ENCODE data around the gene PHACTR3.
A peak's percentile ranks its signal among the peaks of the same experiment; 100 is the strongest.
"Not testable (repeated sequence)": the region's sequence is repeated elsewhere in the genome, so short reads cannot be mapped to it uniquely, and the experiment has no call there.

Gene PHACTR3

DNA sequence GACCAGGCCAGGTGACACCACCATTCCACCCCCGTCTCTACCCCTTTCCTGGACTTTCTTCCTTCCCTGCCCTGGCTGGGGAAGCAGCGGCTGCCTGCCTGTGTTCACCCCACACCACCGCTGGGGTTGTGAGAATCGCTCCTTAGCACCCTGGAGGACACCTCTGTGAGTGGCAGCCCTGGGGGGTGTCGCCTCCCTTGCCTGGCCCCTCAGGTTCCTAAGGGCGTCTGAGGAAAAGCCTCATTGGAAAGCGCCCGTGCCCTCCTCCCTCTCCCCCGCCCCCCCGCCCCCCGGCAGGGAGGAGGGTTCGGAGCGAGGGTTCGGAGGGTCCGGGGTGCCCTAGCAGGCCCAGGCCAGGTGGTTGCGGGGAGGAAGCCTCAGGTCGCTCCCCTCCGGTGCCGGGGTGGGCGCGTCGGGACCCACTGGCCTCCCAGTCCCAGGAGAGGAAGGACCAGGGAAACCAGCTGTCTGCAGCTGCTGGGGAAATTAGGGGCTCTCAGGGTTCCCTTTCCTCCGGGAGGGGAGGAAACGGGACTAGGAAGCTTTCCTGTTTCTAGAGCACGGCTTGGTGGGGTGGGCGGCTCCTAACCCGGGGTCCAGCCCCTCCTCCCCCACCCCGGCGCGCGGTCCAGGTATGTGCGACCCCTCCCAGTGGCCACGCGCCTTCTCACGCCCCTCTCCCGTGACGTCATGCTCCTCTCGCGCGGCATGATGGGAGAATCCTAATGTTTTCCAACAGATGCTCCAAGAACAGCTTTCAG is at the start of gene PHACTR3:
Gene PHACTR3 (plus strand): TSS at position 760 of the 761 bp plus-strand sequence. CDS start 475 bp downstream, outside the sequence.
- DNase-seq (ENCODE audit: low read depth), result no peak
- TF ChIP-seq, protein P1, sequence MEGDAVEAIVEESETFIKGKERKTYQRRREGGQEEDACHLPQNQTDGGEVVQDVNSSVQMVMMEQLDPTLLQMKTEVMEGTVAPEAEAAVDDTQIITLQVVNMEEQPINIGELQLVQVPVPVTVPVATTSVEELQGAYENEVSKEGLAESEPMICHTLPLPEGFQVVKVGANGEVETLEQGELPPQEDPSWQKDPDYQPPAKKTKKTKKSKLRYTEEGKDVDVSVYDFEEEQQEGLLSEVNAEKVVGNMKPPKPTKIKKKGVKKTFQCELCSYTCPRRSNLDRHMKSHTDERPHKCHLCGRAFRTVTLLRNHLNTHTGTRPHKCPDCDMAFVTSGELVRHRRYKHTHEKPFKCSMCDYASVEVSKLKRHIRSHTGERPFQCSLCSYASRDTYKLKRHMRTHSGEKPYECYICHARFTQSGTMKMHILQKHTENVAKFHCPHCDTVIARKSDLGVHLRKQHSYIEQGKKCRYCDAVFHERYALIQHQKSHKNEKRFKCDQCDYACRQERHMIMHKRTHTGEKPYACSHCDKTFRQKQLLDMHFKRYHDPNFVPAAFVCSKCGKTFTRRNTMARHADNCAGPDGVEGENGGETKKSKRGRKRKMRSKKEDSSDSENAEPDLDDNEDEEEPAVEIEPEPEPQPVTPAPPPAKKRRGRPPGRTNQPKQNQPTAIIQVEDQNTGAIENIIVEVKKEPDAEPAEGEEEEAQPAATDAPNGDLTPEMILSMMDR (conservative IDR thresholded peaks at IDR 0.05; ENCODE audit: low read depth, low read length), result no peak
- H3K4me3 ChIP-seq (ENCODE audit: low read depth, low read length), result no peak within 1 kb of the TSS

DNA sequence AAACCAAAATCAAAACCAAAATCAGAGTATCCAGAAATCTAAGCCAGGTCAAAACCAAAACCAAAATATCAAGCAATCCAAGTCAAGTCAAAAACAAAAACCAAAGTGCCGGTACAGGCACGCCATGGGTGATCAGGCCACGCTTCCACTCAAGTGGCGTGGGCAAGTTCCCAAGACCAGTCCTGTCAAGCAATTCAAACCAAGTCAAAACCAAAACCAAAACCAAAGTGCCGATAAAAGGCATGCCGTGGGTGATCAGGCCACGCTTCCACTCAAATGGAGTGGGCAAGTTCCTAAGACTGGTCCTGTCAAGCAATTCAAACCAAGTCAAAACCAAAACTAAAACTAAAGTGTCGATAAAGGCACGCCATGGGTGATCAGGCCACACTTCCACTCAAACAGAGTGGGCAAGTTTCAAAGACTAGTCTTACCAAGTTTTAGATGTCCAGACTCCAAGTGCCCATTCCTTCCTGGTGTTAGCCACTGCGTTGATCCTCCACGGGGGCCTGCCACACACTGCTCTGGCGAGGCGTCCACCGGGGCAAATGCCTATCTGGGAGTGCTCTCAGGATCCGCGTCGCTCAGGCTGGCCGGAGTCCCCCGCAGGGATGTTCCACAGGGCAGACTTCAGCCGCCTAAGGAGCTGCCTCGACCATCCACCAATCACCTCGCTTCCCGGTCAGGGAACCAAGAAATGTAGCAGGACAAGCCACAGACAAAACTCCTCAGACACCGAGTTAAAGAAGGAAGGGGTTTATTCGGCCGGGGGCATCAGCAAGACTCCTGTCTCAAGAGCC is 46.4 kb upstream of the PHACTR3 start:
- DNase-seq (ENCODE audit: low read depth); H3K4me3 ChIP-seq (ENCODE audit: low read depth, low read length): not testable (repeated sequence)

DNA sequence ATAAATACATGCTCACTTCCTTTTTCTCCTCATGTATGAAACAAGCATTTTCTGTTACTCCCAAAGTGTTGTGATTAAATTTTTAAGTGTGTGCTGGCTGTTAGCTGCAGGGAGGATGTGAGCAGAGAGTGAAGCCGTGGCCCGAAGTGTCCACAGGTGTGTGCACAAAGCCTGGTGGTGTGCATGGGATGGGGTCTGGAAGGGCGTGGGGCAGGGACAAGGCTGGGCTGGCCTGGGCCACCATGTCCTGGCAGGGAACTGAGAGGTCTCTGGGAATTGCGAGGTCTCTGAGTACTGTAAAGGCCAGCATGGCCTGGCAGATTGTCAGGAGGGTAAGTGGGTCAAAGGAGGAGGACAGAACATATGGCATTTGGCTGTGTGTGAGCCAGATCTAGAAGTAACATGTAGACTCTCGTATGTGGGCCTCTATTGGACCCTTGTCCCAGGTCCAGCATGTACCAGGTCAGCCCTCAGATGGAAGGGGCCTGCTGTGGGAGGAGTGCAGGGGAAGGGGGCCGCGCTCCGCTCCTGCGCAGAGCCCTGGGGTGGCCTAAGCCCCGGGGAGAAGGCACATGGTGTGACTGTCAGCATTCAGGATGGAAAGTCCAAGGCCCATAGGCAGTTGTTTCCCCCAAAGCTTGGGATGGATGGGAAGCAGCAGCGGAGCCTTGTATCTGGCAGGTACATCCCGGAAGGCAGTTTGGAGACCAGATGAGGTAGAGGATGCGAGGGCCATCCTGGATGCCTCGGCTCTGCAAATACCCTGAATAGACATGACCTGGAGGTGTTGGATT is 45.1 kb upstream of the PHACTR3 start:
- no peak overlapping the region for H3K4me3 ChIP-seq (ENCODE audit: low read depth, low read length)
- TF ChIP-seq, protein P1 (conservative IDR thresholded peaks at IDR 0.05; ENCODE audit: low read depth, low read length), result no peak
- no peak for DNase-seq (ENCODE audit: low read depth)

DNA sequence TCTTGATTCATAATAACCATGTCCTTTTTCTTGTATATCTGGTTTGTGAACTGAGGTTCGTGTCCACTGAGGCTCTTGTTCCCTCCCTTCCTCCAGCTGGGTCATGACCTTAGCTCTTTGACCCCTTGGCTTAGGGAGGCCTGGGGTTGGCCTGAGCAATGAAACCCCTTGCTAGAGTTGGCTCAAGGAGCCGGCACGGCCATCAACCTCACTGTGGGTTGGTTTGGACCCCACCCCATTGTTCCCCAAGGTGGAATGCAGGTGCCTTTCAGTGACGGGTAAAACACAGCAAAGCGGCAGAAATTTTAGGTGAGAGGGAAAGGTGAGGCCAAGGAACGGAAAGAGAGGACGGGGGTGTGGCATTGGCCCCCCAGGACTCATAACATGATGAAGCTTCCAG is 44.5 kb upstream of the PHACTR3 start:
- TF ChIP-seq, protein P1 (conservative IDR thresholded peaks at IDR 0.05; ENCODE audit: low read depth, low read length), result no peak
- H3K4me3 ChIP-seq (ENCODE audit: low read depth, low read length), result no peak overlapping the region
- DNase-seq (ENCODE audit: low read depth), result no peak

DNA sequence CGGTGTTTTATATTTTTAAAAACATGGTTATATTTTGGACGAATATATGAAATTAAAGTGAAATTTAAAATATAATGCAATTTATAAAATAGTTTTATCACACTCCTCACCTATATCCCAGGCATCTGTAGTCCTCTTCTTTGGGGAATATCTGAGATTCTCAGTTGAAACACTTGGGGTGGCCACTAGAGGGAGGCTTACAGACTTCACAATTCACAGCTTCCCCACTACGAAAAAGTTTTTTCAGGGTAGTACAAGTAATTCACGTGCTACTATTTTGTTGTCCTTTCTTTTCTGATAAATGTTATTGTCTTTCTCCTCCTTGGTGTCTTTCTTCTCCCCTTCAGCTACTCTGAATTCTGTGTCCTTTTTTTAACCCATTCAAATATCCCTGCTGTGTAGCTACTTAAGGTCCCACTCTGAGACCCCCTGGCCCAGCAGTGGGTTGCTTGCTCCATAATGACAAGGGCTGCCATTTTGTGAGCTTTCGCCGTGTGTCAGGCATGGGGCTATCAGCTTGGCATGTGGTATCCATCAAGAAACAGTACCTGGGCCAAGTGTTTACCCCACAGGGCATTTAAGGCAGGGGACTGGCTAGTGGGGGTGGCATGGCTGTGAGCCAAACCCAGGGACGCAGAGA is 43.6 kb upstream of the PHACTR3 start:
- peak; percentile 36 for DNase-seq (ENCODE audit: low read depth)
- TF ChIP-seq, protein P1 (conservative IDR thresholded peaks at IDR 0.05; ENCODE audit: low read depth, low read length), result peak; percentile 52

DNA sequence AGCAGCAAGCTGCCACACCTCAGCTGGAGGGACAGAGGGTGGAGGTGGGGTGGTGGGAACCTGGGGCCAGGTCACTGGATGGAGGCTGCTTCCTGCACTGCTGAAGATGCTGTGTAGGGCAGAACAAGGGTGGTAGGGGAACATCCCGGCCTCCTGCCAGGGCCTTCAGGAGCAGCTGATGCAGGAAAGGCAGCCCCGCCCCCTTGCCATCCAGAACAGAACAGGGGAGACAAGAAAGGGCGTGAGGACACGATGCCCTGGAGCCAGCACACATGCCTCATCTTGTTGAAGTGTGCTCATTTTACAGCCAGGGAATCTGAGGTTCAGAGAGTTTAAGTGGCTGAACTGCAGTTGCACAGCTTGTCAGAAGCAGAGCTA is 43.1 kb upstream of the PHACTR3 start:
- DNase-seq (ENCODE audit: low read depth), result no peak
- no peak overlapping the region for H3K4me3 ChIP-seq (ENCODE audit: low read depth, low read length)
- TF ChIP-seq, protein P1 (conservative IDR thresholded peaks at IDR 0.05; ENCODE audit: low read depth, low read length), result no peak

More for the DNA sequence above, 43.6 kb upstream of the PHACTR3 start:
- no peak overlapping the region for H3K4me3 ChIP-seq (ENCODE audit: low read depth, low read length)

All from choroid plexus epithelial cell (primary cell).